ENCODE measurements around the gene MORN4.
"Not testable (repeated sequence)": the region's sequence is repeated elsewhere in the genome, so short reads cannot be mapped to it uniquely, and the experiment has no call there.

The MORN4 gene

GRCh38 chr10:97651773-97652172 lies 18.5 kb upstream of the MORN4 start:
- H3K4me3 Mint-ChIP-seq: no peak overlapping the region
- H3K4me1 Mint-ChIP-seq (ENCODE audit: low read depth in 2 of 2): peaks cover 18 to 25% of the 10 kb centered on the region in 2 donors
- ATAC-seq (replicated peaks) (no peak), DNase-seq (no peak)
- H3K9me3 Mint-ChIP-seq: no peaks in the 10 kb centered on the region
- no peaks in the 10 kb centered on the region for H3K27me3 Mint-ChIP-seq
- H3K36me3 Mint-ChIP-seq (ENCODE audit: insufficient read depth): peaks cover 50% of the 10 kb centered on the region
- H3K27ac Mint-ChIP-seq: no peak overlapping the region

GRCh38 chr10:97650726-97651125 lies 17.4 kb upstream of the MORN4 start:
- DNase-seq: no peak
- Mint-ChIP-seq H3K27ac (no peak overlapping the region), H3K9me3 (no peaks in the 10 kb centered on the region), H3K36me3 (ENCODE audit: insufficient read depth) (peaks cover 46% of the 10 kb centered on the region), H3K4me1 (ENCODE audit: low read depth in 2 of 2) (peaks cover 18 to 27% of the 10 kb centered on the region in 2 donors), H3K27me3 (no peaks in the 10 kb centered on the region), H3K4me3 (no peak overlapping the region)
- no peak for ATAC-seq (replicated peaks)

GRCh38 chr10:97649405-97649750 lies 16.1 kb upstream of the MORN4 start:
- Mint-ChIP-seq H3K4me1 (ENCODE audit: low read depth in 2 of 2) (peaks cover 18 to 29% of the 10 kb centered on the region in 2 donors), H3K4me3 (peak overlapping the region; percentile 50 to 75), H3K36me3 (ENCODE audit: insufficient read depth) (peaks cover 39% of the 10 kb centered on the region), H3K27ac (peak overlapping the region; percentile 95)
- ATAC-seq (replicated peaks): peak; percentile 28
- DNase-seq, H3K27me3 Mint-ChIP-seq, H3K9me3 Mint-ChIP-seq: not testable (repeated sequence)

GRCh38 chr10:97648562-97649404 lies 15.5 kb upstream of the MORN4 start:
- Mint-ChIP-seq H3K4me3 (peak overlapping the region; percentile 50 to 75), H3K36me3 (ENCODE audit: insufficient read depth) (peaks cover 33% of the 10 kb centered on the region), H3K9me3 (no peaks in the 10 kb centered on the region), H3K27ac (peak overlapping the region; percentile 95), H3K27me3 (no peaks in the 10 kb centered on the region), H3K4me1 (ENCODE audit: low read depth in 2 of 2) (peaks cover 18 to 29% of the 10 kb centered on the region in 2 donors)
- ATAC-seq (replicated peaks) (peak; percentile 100), DNase-seq (peak; percentile 29 to 41 (median 37))

GRCh38 chr10:97647556-97647955 lies 14.3 kb upstream of the MORN4 start:
- no peaks in the 10 kb centered on the region for H3K27me3 Mint-ChIP-seq
- DNase-seq (no peak), ATAC-seq (replicated peaks) (no peak)
- peak overlapping the region; percentile 95 for H3K27ac Mint-ChIP-seq
- H3K4me3 Mint-ChIP-seq: no peak overlapping the region
- H3K4me1 Mint-ChIP-seq (ENCODE audit: low read depth in 2 of 2): peaks cover 21 to 34% of the 10 kb centered on the region in 2 donors
- no peaks in the 10 kb centered on the region for H3K9me3 Mint-ChIP-seq
- H3K36me3 Mint-ChIP-seq (ENCODE audit: insufficient read depth): peaks cover 21% of the 10 kb centered on the region

- DNase-seq: no peak
- Mint-ChIP-seq H3K4me3 (no peak overlapping the region), H3K9me3 (no peaks in the 10 kb centered on the region), H3K4me1 (ENCODE audit: low read depth in 2 of 2) (peaks cover 33 to 49% of the 10 kb centered on the region in 2 donors), H3K27ac (no peak overlapping the region), H3K36me3 (ENCODE audit: insufficient read depth) (peaks cover 22% of the 10 kb centered on the region), H3K27me3 (no peaks in the 10 kb centered on the region)
- no peak for ATAC-seq (replicated peaks)
Observed at GRCh38 chr10:97644936-97645335, 11.6 kb upstream of the MORN4 start.

- no peak for ATAC-seq (replicated peaks)
- Mint-ChIP-seq H3K27me3 (no peaks in the 10 kb centered on the region), H3K4me1 (ENCODE audit: low read depth in 2 of 2) (peaks cover 23 to 40% of the 10 kb centered on the region in 2 donors), H3K4me3 (peak overlapping the region; percentile 90 to 97), H3K9me3 (no peaks in the 10 kb centered on the region), H3K36me3 (ENCODE audit: insufficient read depth) (peaks cover 19% of the 10 kb centered on the region), H3K27ac (peak overlapping the region in 1 of 2 donors; percentile 91)
- no peak for DNase-seq
Observed at GRCh38 chr10:97643441-97643985, 10.2 kb upstream of the MORN4 start.

GRCh38 chr10:97642471-97643159 lies 9.3 kb upstream of the MORN4 start:
- H3K9me3 Mint-ChIP-seq; ATAC-seq (replicated peaks); H3K27me3 Mint-ChIP-seq; DNase-seq: not testable (repeated sequence)
- H3K4me3 Mint-ChIP-seq: peak overlapping the region; percentile 90 to 97
- peak overlapping the region in 1 of 2 donors; percentile 91 for H3K27ac Mint-ChIP-seq
- H3K4me1 Mint-ChIP-seq (ENCODE audit: low read depth in 2 of 2): peaks cover 18 to 36% of the 10 kb centered on the region in 2 donors
- H3K36me3 Mint-ChIP-seq (ENCODE audit: insufficient read depth): peaks cover 19% of the 10 kb centered on the region

- peaks cover 16 to 29% of the 10 kb centered on the region in 2 donors for H3K4me1 Mint-ChIP-seq (ENCODE audit: low read depth in 2 of 2)
- H3K36me3 Mint-ChIP-seq (ENCODE audit: insufficient read depth): peaks cover 14% of the 10 kb centered on the region
- DNase-seq: peak in 2 of 3 experiments; percentile 9 to 10
- ATAC-seq (replicated peaks): peak; percentile 16
- H3K9me3 Mint-ChIP-seq: no peaks in the 10 kb centered on the region
- H3K27me3 Mint-ChIP-seq: no peaks in the 10 kb centered on the region
- H3K27ac Mint-ChIP-seq: peak overlapping the region; percentile 61 to 82
- H3K4me3 Mint-ChIP-seq: peak overlapping the region; percentile 90 to 97
Observed at GRCh38 chr10:97640868-97641811, 7.8 kb upstream of the MORN4 start.

- H3K4me3 Mint-ChIP-seq: peak within 1 kb of the TSS; percentile 90 to 97
- H3K27ac Mint-ChIP-seq: peak within 1 kb of the TSS; percentile 61 to 82
- DNase-seq (peak; percentile 97 to 98 (median 97)), ATAC-seq (replicated peaks) (peak; percentile 95)
- H3K4me1 Mint-ChIP-seq (ENCODE audit: low read depth in 2 of 2): peaks cover 16 to 25% of the 10 kb centered on the region in 2 donors
- H3K36me3 Mint-ChIP-seq (ENCODE audit: insufficient read depth): peaks cover 10% of the 10 kb centered on the region
- no peaks in the 10 kb centered on the region for H3K27me3 Mint-ChIP-seq
- H3K9me3 Mint-ChIP-seq: no peaks in the 10 kb centered on the region
Observed at GRCh38 chr10:97640174-97640867, 7.0 kb upstream of the MORN4 start, which contains the start of gene PI4K2A. TSS of gene PI4K2A (plus strand) at chr10:97640671. CDS start at chr10:97640743, 72 bp downstream.

GRCh38 chr10:97639090-97639489 lies 5.8 kb upstream of the MORN4 start:
- not testable (repeated sequence) for H3K27ac Mint-ChIP-seq, H3K4me3 Mint-ChIP-seq, DNase-seq

GRCh38 chr10:97635577-97635976 lies 2.3 kb upstream of the MORN4 start:
- DNase-seq (no peak), ATAC-seq (replicated peaks) (no peak)
- Mint-ChIP-seq H3K4me3 (no peak overlapping the region), H3K36me3 (ENCODE audit: insufficient read depth) (peaks cover 19% of the 10 kb centered on the region), H3K27ac (no peak overlapping the region), H3K9me3 (no peaks in the 10 kb centered on the region), H3K27me3 (no peaks in the 10 kb centered on the region), H3K4me1 (ENCODE audit: low read depth in 2 of 2) (peaks cover 14% of the 10 kb centered on the region in 2 donors)

More at GRCh38 chr10:97639090-97639489, 5.8 kb upstream of the MORN4 start:
- not testable (repeated sequence) for ATAC-seq (replicated peaks); H3K27me3 Mint-ChIP-seq; H3K9me3 Mint-ChIP-seq
- peaks cover 12% of the 10 kb centered on the region for H3K36me3 Mint-ChIP-seq (ENCODE audit: insufficient read depth)
- H3K4me1 Mint-ChIP-seq (ENCODE audit: low read depth in 2 of 2): peaks cover 16 to 25% of the 10 kb centered on the region in 2 donors

Data from effector memory CD8-positive, alpha-beta T cell (primary cell).